H9 (cell line): Measurements from ENCODE around the gene TFDP1. TPM values are rescaled to one million over a fixed set of nuclear protein-coding genes. Genes with fewer than 3 reads are reported as not detected.

Experiments
- DNase-seq: peaks from one replicate; pipeline ENCODE4 v3.0.0-alpha.2; 2017
- H2AFZ ChIP-seq: one replicate; pipeline ENCODE4 v1.6.1; 2013; ENCODE audit warnings: mild to moderate bottlenecking, low read length, control low read depth, moderate library complexity
- H2AK5ac ChIP-seq: 2 replicates; pipeline ENCODE4 v1.6.1; 2013; ENCODE audit warnings: low read length, control low read depth, mixed read lengths; ENCODE audit not compliant: insufficient read length
- H2BK120ac ChIP-seq: one replicate; pipeline ENCODE4 v1.6.1; 2013; ENCODE audit warnings: low read depth, mild to moderate bottlenecking, low read length, control low read depth, inconsistent platforms; ENCODE audit not compliant: poor library complexity, severe bottlenecking
- H2BK12ac ChIP-seq: 2 replicates; pipeline ENCODE4 v1.6.1; 2013; ENCODE audit warnings: low read length, control low read depth, mixed read lengths, low read depth; ENCODE audit not compliant: insufficient read length
- H2BK15ac ChIP-seq: 2 replicates; pipeline ENCODE4 v1.6.1; 2013; ENCODE audit warnings: low read depth, low read length, control low read depth
- H2BK20ac ChIP-seq: one replicate; pipeline ENCODE4 v1.6.1; 2013; ENCODE audit warnings: low read depth, mild to moderate bottlenecking, low read length, control low read depth, inconsistent platforms; ENCODE audit not compliant: poor library complexity, severe bottlenecking
- H2BK5ac ChIP-seq: 2 replicates; pipeline ENCODE4 v1.6.1; 2013; ENCODE audit warnings: low read length, control low read depth, mixed read lengths; ENCODE audit not compliant: insufficient read length
- H3K14ac ChIP-seq: 2 replicates; pipeline ENCODE4 v1.6.1; 2013; ENCODE audit warnings: low read length, control low read depth; ENCODE audit not compliant: insufficient read depth
- H3K18ac ChIP-seq: 2 replicates; pipeline ENCODE4 v1.6.1; 2013; ENCODE audit warnings: low read depth, mild to moderate bottlenecking, mixed read lengths, low read length, control low read depth; ENCODE audit not compliant: insufficient read length
- H3K23ac ChIP-seq: 2 replicates; pipeline ENCODE4 v1.6.1; 2013; ENCODE audit warnings: low read length, control low read depth, mixed read lengths, low read depth; ENCODE audit not compliant: insufficient read length
- H3K23me2 ChIP-seq: 2 replicates; pipeline ENCODE4 v1.6.1; 2013; ENCODE audit warnings: low read depth, mild to moderate bottlenecking, mixed read lengths, low read length, control low read depth; ENCODE audit not compliant: insufficient read length, poor library complexity, severe bottlenecking
- H3K27ac ChIP-seq: 2 replicates; pipeline ENCODE4 v1.5.1; 2013; ENCODE audit warnings: low read length, control low read depth, mixed read lengths, low read depth; ENCODE audit not compliant: insufficient read length
- H3K27me3 ChIP-seq: 2 replicates; pipeline ENCODE4 v1.6.1; 2013; ENCODE audit warnings: low read length, control low read depth, inconsistent platforms; ENCODE audit not compliant: insufficient read depth
- H3K4ac ChIP-seq: 2 replicates; pipeline ENCODE4 v1.6.1; 2013; ENCODE audit warnings: low read depth, mild to moderate bottlenecking, control low read depth, inconsistent platforms, low read length, moderate library complexity
- H3K4me1 ChIP-seq: 2 replicates; pipeline ENCODE4 v1.6.1; 2013; ENCODE audit warnings: low read length, control low read depth, inconsistent platforms; ENCODE audit not compliant: insufficient read depth
- H3K4me2 ChIP-seq: 2 replicates; pipeline ENCODE4 v1.6.1; 2013; ENCODE audit warnings: low read length, control low read depth, mixed read lengths; ENCODE audit not compliant: insufficient read length, insufficient read depth
- H3K56ac ChIP-seq: 2 replicates; pipeline ENCODE4 v1.6.1; 2013; ENCODE audit warnings: low read depth, mild to moderate bottlenecking, mixed read lengths, low read length, control low read depth; ENCODE audit not compliant: insufficient read length
- H3K79me1 ChIP-seq: 2 replicates; pipeline ENCODE4 v1.6.1; 2013; ENCODE audit warnings: low read depth, mild to moderate bottlenecking, moderate library complexity, low read length, control low read depth, inconsistent platforms; ENCODE audit not compliant: insufficient read depth, poor library complexity, severe bottlenecking
- H3K79me2 ChIP-seq: 2 replicates; pipeline ENCODE4 v1.6.1; 2013; ENCODE audit warnings: low read length, control low read depth, inconsistent platforms; ENCODE audit not compliant: insufficient read depth
- H3K9ac ChIP-seq: 2 replicates; pipeline ENCODE4 v1.6.1; 2013; ENCODE audit warnings: low read length, control low read depth, mixed read lengths; ENCODE audit not compliant: insufficient read length; ENCODE audit errors: extremely low read depth
- H3K9me3 ChIP-seq: one replicate; pipeline ENCODE4 v1.6.1; 2013; ENCODE audit warnings: low read depth, low read length, inconsistent platforms; ENCODE audit not compliant: control insufficient read depth
- H3T11ph ChIP-seq: one replicate; pipeline ENCODE4 v1.6.1; 2013; ENCODE audit warnings: mild to moderate bottlenecking, low read length, control low read depth, inconsistent platforms
- H4K20me1 ChIP-seq: one replicate; pipeline ENCODE4 v1.6.1; 2013; ENCODE audit not compliant: control insufficient read depth, insufficient read length, insufficient read depth
- H4K5ac ChIP-seq: 2 replicates; pipeline ENCODE4 v1.6.1; 2013; ENCODE audit warnings: low read depth, mild to moderate bottlenecking, mixed read lengths, low read length, control low read depth; ENCODE audit not compliant: insufficient read length
- H4K8ac ChIP-seq: replicated peaks from 2 replicates; pipeline ENCODE4 v1.6.1; 2013; ENCODE audit warnings: low read length, control low read depth, mixed read lengths, low read depth; ENCODE audit not compliant: insufficient read length
- H4K91ac ChIP-seq: 2 replicates; pipeline ENCODE4 v1.6.1; 2013; ENCODE audit warnings: low read depth, mild to moderate bottlenecking, moderate library complexity, mixed read lengths, low read length, control low read depth; ENCODE audit not compliant: insufficient read length
- H3K27ac Mint-ChIP-seq, 3 experiments: 2 replicates in 2 of 3; 3 replicates in 1 of 3; pipeline ENCODE4 v1.8.0; 2020 to 2021; ENCODE audit warnings: mixed read lengths in 3 of 3, mild to moderate bottlenecking in 1 of 3, moderate library complexity in 1 of 3
- H3K27me3 Mint-ChIP-seq: 2 replicates; pipeline ENCODE4 v1.8.0; 2021; ENCODE audit warnings: low read depth, mild to moderate bottlenecking, moderate library complexity, mixed read lengths
- H3K36me3 Mint-ChIP-seq, 3 experiments: 2 replicates in 2 of 3; 3 replicates in 1 of 3; pipeline ENCODE4 v1.8.0; 2020 to 2021; ENCODE audit warnings: low read depth in 3 of 3, mixed read lengths in 3 of 3; ENCODE audit not compliant: insufficient read depth in 1 of 3
- H3K4me1 Mint-ChIP-seq, 2 experiments: 2 replicates each; pipeline ENCODE4 v1.8.0; 2020; ENCODE audit warnings: mixed read lengths in 2 of 2
- H3K4me3 Mint-ChIP-seq, 2 experiments: 2 replicates in 1 of 2; 3 replicates in 1 of 2; pipeline ENCODE4 v1.8.0; 2020 to 2021; ENCODE audit warnings: mild to moderate bottlenecking in 2 of 2, mixed read lengths in 2 of 2, moderate library complexity in 1 of 2
- H3K9me3 Mint-ChIP-seq, 2 experiments: 2 replicates in 1 of 2; 3 replicates in 1 of 2; pipeline ENCODE4 v1.8.0; 2020; ENCODE audit warnings: mild to moderate bottlenecking in 2 of 2, mixed read lengths in 2 of 2, moderate library complexity in 1 of 2
- CTCF ChIP-seq: fragments of 200-600 bp; sonication (generic); conservative IDR thresholded peaks from 3 replicates; pipeline ENCODE4 v1.8.0; 2021; ENCODE audit warnings: antibody characterized with exemption, mild to moderate bottlenecking
- WGBS: extraction: QIAGEN DNeasy Blood & Tissue Kit; methylation state at CpG from one replicate; pipeline ENCODE4 v1.1.7; 2013; ENCODE audit warnings: missing lambda C conversion rate, low lambda C conversion rate, mixed read lengths; ENCODE audit not compliant: insufficient read length; ENCODE audit errors: extremely low coverage; 5-methylcytosine and 5-hydroxymethylcytosine counted together
- total RNA-seq: library from RNA; stranded (reverse); gene quantifications from 2 replicates; pipeline ENCODE4 v1.2.1, GENCODE V29; 2021

The TFDP1 gene
- total RNA-seq, 1 experiment from 2014 or later, result 111 TPM

- no peak for DNase-seq
- H3K4ac ChIP-seq, result no peak overlapping the region
- no peak overlapping the region for H3K14ac ChIP-seq
- no peak overlapping the region for H3K56ac ChIP-seq
- peaks cover 1% of the 10 kb centered on the region; the same call in 1 of the 2 replicates for H3K27me3 Mint-ChIP-seq
- peaks cover 4% of the 10 kb centered on the region; the same call in 1 of the 2 replicates for H3K4me1 ChIP-seq
- peaks cover 22 to 40% (median 31%) of the 10 kb centered on the region in 3 experiments; a peak in 6 of 7 replicates for H3K36me3 Mint-ChIP-seq
- no peak overlapping the region for H2BK5ac ChIP-seq
- H2AFZ ChIP-seq, result no peak overlapping the region
- H3K18ac ChIP-seq, result no peak overlapping the region
- no peak overlapping the region for H2BK12ac ChIP-seq
- H2BK120ac ChIP-seq, result no peak overlapping the region
- no peak overlapping the region for H3T11ph ChIP-seq
- no peaks in the 10 kb centered on the region for H3K9me3 Mint-ChIP-seq
- no peak overlapping the region for H3K4me3 Mint-ChIP-seq
- H3K4me2 ChIP-seq, result no peak overlapping the region
- H4K20me1 ChIP-seq, result no peaks in the 10 kb centered on the region
- no peak overlapping the region for H3K23ac ChIP-seq
- no peak overlapping the region for H4K91ac ChIP-seq
- no peak overlapping the region for H2BK20ac ChIP-seq
- TF ChIP-seq CTCF, result no peak
- H3K9me3 ChIP-seq, result no peaks in the 10 kb centered on the region
- WGBS, result no CpG with 5 or more reads among the region's 10 CpGs
- no peaks in the 10 kb centered on the region for H3K79me1 ChIP-seq
- H3K27ac ChIP-seq, result no peak overlapping the region
- H3K27me3 ChIP-seq, result no peaks in the 10 kb centered on the region
- no peak overlapping the region for H3K9ac ChIP-seq
- H3K4me1 Mint-ChIP-seq, result peaks cover 11 to 12% of the 10 kb centered on the region in 2 experiments
- no peaks in the 10 kb centered on the region for H3K23me2 ChIP-seq
- H2BK15ac ChIP-seq, result no peak overlapping the region
- H3K79me2 ChIP-seq, result peaks cover 12% of the 10 kb centered on the region; the same call in 1 of the 2 replicates
- H3K27ac Mint-ChIP-seq, result peak overlapping the region in 2 of 3 experiments; percentile 40 to 51; a peak in 4 of 7 replicates
- H4K8ac ChIP-seq, result no peak overlapping the region
- no peak overlapping the region for H2AK5ac ChIP-seq
- H4K5ac ChIP-seq, result no peak overlapping the region
These were observed 28.1 kb downstream of the TFDP1 start for GRCh38 chr13:113612607-113613006.
